GM23338 (cell line): ENCODE data around the gene CCDC9B. TPM values are rescaled to one million over a fixed set of nuclear protein-coding genes. Genes with fewer than 3 reads are reported as not detected.

ENCODE experiments used
- ATAC-seq: fragments of 200-7000 bp; cut with Tn5 transposase; 3 replicates; pipeline ENCODE4 v1.9.1; 2020
- DNase-seq: peaks from one replicate; pipeline ENCODE4 v3.0.0-alpha.2; 2015; ENCODE audit warnings: low spot score
- H2AFZ ChIP-seq: fragments of 200-600 bp; sonication (generic); 2 replicates; pipeline ENCODE4 v1.8.0; 2016; ENCODE audit warnings: antibody characterized with exemption, mild to moderate bottlenecking, moderate library complexity
- H3F3A ChIP-seq: fragments of 200-600 bp; sonication (generic); replicated peaks from 2 replicates; pipeline ENCODE4 v1.8.0; 2017; ENCODE audit warnings: antibody characterized with exemption, mixed run types, low read depth
- H3K27ac ChIP-seq: fragments of 200-600 bp; sonication (generic); 2 replicates; pipeline ENCODE4 v1.6.1; 2016; ENCODE audit warnings: low read depth
- H3K27me3 ChIP-seq: fragments of 200-600 bp; sonication (generic); 2 replicates; pipeline ENCODE4 v1.8.0; 2016; ENCODE audit warnings: mild to moderate bottlenecking, mixed run types, moderate library complexity; ENCODE audit not compliant: insufficient read depth
- H3K36me3 ChIP-seq: fragments of 200-600 bp; sonication (generic); 2 replicates; pipeline ENCODE4 v1.8.0; 2016; ENCODE audit warnings: mild to moderate bottlenecking; ENCODE audit not compliant: insufficient read depth
- H3K4me1 ChIP-seq: fragments of 200-600 bp; sonication (generic); 2 replicates; pipeline ENCODE4 v1.8.0; 2016; ENCODE audit warnings: mild to moderate bottlenecking, moderate library complexity; ENCODE audit not compliant: insufficient read depth
- H3K4me2 ChIP-seq: fragments of 200-600 bp; sonication (generic); 2 replicates; pipeline ENCODE4 v1.7.1; 2017; ENCODE audit warnings: mixed run types
- H3K4me3 ChIP-seq: fragments of 200-600 bp; sonication (generic); 2 replicates; pipeline ENCODE4 v1.6.1; 2016; ENCODE audit warnings: mixed run types
- H3K79me2 ChIP-seq: fragments of 200-600 bp; sonication (generic); replicated peaks from 2 replicates; pipeline ENCODE4 v1.8.0; 2017; ENCODE audit warnings: mild to moderate bottlenecking; ENCODE audit not compliant: insufficient read depth
- H3K9me2 ChIP-seq: fragments of 200-600 bp; sonication (generic); 2 replicates; pipeline ENCODE4 v1.8.0; 2017; ENCODE audit not compliant: insufficient read depth
- H4K20me1 ChIP-seq: fragments of 200-600 bp; sonication (generic); replicated peaks from 2 replicates; pipeline ENCODE4 v1.8.0; 2017; ENCODE audit warnings: mild to moderate bottlenecking; ENCODE audit not compliant: insufficient read depth
- H3K27ac Mint-ChIP-seq: 2 replicates; pipeline ENCODE4 v1.8.0; 2020; ENCODE audit warnings: inconsistent platforms, mild to moderate bottlenecking, moderate library complexity, mixed read lengths
- H3K27me3 Mint-ChIP-seq: 3 replicates; pipeline ENCODE4 v1.8.0; 2022; ENCODE audit warnings: low read depth, mild to moderate bottlenecking, moderate library complexity, mixed read lengths, inconsistent platforms; ENCODE audit not compliant: insufficient read depth, poor library complexity
- H3K36me3 Mint-ChIP-seq: 3 replicates; pipeline ENCODE4 v1.8.0; 2021; ENCODE audit warnings: low read depth, mild to moderate bottlenecking, inconsistent platforms, moderate library complexity, mixed read lengths
- H3K4me1 Mint-ChIP-seq: 3 replicates; pipeline ENCODE4 v1.8.0; 2020; ENCODE audit warnings: mild to moderate bottlenecking, inconsistent platforms, mixed read lengths
- H3K4me3 Mint-ChIP-seq: 3 replicates; pipeline ENCODE4 v1.8.0; 2021; ENCODE audit warnings: moderate library complexity, mild to moderate bottlenecking, inconsistent platforms, mixed read lengths
- H3K9me3 Mint-ChIP-seq: 3 replicates; pipeline ENCODE4 v1.8.0; 2020; ENCODE audit warnings: moderate library complexity, mild to moderate bottlenecking, inconsistent platforms, mixed read lengths
- EZH2 ChIP-seq: fragments of 200-600 bp; sonication (generic); IDR thresholded peaks from one replicate; pipeline ENCODE4 v1.8.0; 2017; ENCODE audit warnings: antibody characterized with exemption, mild to moderate bottlenecking, low read depth; ENCODE audit not compliant: unreplicated experiment
- EZH2phosphoT487 ChIP-seq: fragments of 200-600 bp; sonication (generic); IDR thresholded peaks from one replicate; pipeline ENCODE4 v1.8.1; 2018; ENCODE audit warnings: antibody characterized with exemption; ENCODE audit not compliant: unreplicated experiment
- JUNB ChIP-seq: IDR thresholded peaks from one replicate; pipeline ENCODE4 v1.6.1; 2016; ENCODE audit warnings: antibody characterized with exemption; ENCODE audit not compliant: unreplicated experiment
- NANOG ChIP-seq: IDR thresholded peaks from 2 replicates; pipeline ENCODE4 v1.6.1; 2016; ENCODE audit warnings: antibody characterized with exemption, borderline replicate concordance
- POLR2AphosphoS5 ChIP-seq: IDR thresholded peaks from 2 replicates; pipeline ENCODE4 v1.6.1; 2016; ENCODE audit warnings: antibody characterized with exemption, low read depth
- STAT1 ChIP-seq: IDR thresholded peaks from one replicate; pipeline ENCODE4 v1.6.1; 2016; ENCODE audit warnings: antibody characterized with exemption; ENCODE audit not compliant: unreplicated experiment
- ZNF114 ChIP-seq: fragments of 250-450 bp; sonication (Bioruptor Pico); IDR thresholded peaks from 2 replicates; pipeline ENCODE4 v1.5.0; 2020; ENCODE audit warnings: mild to moderate bottlenecking, moderate library complexity
- ZNF331 ChIP-seq: fragments of 250-450 bp; sonication (Bioruptor Pico); IDR thresholded peaks from 2 replicates; pipeline ENCODE4 v1.5.0; 2020; ENCODE audit warnings: low read depth, mild to moderate bottlenecking, moderate library complexity
- polyA plus RNA-seq: library from polyadenylated mRNA; unstranded; fragments of >200 nt; fragmentation: Nextera tagmentation; extraction: Ambion mirVana; gene quantifications from 2 replicates; pipeline ENCODE4 v1.2.1, GENCODE V29; 2016
- total RNA-seq: library from RNA; depleted of rRNA; stranded (reverse); fragments of >200 nt; shearing (Covaris generic); gene quantifications from 2 replicates; pipeline ENCODE4 v1.2.3, GENCODE V29; 2014
- TF ChIP-seq, protein P1 (sequence below): fragments of 250-450 bp; sonication (Bioruptor Pico); IDR thresholded peaks from 2 replicates; pipeline ENCODE4 v1.5.0; 2020; ENCODE audit warnings: mild to moderate bottlenecking, moderate library complexity
- TF ChIP-seq, protein P2 (sequence below): IDR thresholded peaks from 2 replicates; pipeline ENCODE4 v1.6.1; 2016; ENCODE audit warnings: antibody characterized with exemption
- TF ChIP-seq, protein P3 (sequence below), 2 experiments: fragments of 200-600 bp in 1 of 2; sonication (generic) in 1 of 2; conservative IDR thresholded peaks; 2 replicates each; pipeline versions ENCODE4 v1.5.1 to v1.6.1; 2016 to 2017; ENCODE audit warnings: antibody characterized with exemption in 2 of 2, low read depth in 2 of 2, mild to moderate bottlenecking in 2 of 2, moderate library complexity in 1 of 2

CCDC9B gene
- total and polyA plus RNA-seq, 2 experiments from 2014 or later, result 0.18 to 0.97 TPM

DNA sequence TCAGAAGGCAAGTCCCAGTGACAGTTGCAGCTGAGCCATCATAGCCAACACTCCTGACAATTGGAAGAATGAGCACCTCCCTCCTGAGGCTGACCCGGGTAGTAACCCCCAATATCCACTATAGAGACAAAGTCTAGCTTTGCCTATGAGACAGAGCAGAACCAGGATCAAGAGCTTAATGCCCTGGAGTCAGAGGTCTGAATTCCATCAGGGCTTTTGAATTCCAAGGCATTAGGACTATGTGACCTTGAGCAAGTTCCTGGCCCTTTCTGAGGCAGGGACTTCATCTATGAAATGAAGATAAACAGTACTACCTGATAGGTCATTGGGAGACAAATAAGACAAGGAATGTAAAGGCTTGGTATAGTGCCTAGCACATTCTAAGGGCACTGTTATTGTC, 20.3 kb downstream of the CCDC9B start (continued):
- TF ChIP-seq, protein P1, sequence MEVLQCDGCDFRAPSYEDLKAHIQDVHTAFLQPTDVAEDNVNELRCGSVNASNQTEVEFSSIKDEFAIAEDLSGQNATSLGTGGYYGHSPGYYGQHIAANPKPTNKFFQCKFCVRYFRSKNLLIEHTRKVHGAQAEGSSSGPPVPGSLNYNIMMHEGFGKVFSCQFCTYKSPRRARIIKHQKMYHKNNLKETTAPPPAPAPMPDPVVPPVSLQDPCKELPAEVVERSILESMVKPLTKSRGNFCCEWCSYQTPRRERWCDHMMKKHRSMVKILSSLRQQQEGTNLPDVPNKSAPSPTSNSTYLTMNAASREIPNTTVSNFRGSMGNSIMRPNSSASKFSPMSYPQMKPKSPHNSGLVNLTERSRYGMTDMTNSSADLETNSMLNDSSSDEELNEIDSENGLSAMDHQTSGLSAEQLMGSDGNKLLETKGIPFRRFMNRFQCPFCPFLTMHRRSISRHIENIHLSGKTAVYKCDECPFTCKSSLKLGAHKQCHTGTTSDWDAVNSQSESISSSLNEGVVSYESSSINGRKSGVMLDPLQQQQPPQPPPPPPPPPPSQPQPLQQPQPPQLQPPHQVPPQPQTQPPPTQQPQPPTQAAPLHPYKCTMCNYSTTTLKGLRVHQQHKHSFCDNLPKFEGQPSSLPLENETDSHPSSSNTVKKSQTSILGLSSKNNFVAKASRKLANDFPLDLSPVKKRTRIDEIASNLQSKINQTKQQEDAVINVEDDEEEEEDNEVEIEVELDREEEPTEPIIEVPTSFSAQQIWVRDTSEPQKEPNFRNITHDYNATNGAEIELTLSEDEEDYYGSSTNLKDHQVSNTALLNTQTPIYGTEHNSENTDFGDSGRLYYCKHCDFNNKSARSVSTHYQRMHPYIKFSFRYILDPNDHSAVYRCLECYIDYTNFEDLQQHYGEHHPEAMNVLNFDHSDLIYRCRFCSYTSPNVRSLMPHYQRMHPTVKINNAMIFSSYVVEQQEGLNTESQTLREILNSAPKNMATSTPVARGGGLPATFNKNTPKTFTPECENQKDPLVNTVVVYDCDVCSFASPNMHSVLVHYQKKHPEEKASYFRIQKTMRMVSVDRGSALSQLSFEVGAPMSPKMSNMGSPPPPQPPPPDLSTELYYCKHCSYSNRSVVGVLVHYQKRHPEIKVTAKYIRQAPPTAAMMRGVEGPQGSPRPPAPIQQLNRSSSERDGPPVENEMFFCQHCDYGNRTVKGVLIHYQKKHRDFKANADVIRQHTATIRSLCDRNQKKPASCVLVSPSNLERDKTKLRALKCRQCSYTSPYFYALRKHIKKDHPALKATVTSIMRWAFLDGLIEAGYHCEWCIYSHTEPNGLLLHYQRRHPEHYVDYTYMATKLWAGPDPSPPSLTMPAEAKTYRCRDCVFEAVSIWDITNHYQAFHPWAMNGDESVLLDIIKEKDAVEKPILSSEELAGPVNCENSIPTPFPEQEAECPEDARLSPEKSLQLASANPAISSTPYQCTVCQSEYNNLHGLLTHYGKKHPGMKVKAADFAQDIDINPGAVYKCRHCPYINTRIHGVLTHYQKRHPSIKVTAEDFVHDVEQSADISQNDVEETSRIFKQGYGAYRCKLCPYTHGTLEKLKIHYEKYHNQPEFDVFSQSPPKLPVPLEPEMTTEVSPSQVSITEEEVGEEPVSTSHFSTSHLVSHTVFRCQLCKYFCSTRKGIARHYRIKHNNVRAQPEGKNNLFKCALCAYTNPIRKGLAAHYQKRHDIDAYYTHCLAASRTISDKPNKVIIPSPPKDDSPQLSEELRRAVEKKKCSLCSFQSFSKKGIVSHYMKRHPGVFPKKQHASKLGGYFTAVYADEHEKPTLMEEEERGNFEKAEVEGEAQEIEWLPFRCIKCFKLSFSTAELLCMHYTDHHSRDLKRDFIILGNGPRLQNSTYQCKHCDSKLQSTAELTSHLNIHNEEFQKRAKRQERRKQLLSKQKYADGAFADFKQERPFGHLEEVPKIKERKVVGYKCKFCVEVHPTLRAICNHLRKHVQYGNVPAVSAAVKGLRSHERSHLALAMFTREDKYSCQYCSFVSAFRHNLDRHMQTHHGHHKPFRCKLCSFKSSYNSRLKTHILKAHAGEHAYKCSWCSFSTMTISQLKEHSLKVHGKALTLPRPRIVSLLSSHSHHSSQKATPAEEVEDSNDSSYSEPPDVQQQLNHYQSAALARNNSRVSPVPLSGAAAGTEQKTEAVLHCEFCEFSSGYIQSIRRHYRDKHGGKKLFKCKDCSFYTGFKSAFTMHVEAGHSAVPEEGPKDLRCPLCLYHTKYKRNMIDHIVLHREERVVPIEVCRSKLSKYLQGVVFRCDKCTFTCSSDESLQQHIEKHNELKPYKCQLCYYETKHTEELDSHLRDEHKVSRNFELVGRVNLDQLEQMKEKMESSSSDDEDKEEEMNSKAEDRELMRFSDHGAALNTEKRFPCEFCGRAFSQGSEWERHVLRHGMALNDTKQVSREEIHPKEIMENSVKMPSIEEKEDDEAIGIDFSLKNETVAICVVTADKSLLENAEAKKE (CRISPR knock-in tag), result no peak
- TF ChIP-seq ZNF114, result no peak
- no peak for TF ChIP-seq STAT1
- TF ChIP-seq, protein P2, sequence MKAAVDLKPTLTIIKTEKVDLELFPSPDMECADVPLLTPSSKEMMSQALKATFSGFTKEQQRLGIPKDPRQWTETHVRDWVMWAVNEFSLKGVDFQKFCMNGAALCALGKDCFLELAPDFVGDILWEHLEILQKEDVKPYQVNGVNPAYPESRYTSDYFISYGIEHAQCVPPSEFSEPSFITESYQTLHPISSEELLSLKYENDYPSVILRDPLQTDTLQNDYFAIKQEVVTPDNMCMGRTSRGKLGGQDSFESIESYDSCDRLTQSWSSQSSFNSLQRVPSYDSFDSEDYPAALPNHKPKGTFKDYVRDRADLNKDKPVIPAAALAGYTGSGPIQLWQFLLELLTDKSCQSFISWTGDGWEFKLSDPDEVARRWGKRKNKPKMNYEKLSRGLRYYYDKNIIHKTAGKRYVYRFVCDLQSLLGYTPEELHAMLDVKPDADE, result no peak

DNA sequence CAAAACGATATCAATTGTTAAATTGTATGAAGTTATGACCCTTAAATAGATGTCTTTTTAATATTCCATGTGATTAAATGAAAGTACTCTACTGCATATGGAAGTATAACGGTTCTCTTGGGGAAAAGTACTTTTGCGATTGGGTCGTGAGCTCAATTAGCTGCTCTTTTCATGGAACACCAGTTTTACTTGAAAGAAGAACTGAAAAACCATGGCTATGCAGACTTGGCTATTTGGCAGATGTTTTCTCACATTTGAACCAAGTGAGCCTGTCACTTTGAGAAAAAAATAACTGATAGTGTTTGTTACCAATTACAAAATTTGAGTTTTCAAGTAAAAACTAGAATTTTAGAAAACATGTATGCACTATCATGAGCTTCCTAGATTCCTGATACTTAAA, 23.2 kb downstream of the CCDC9B start:
- Mint-ChIP-seq H3K27me3 (peaks cover 19% of the 10 kb centered on the region), H3K4me1 (peaks cover 19% of the 10 kb centered on the region), H3K4me3 (no peak overlapping the region), H3K36me3 (no peaks in the 10 kb centered on the region), H3K9me3 (no peaks in the 10 kb centered on the region; the same call in 2 of the 3 replicates), H3K27ac (no peak overlapping the region)
- no peak overlapping the region for H2AFZ ChIP-seq
- no peaks in the 10 kb centered on the region for H4K20me1 ChIP-seq
- H3K27me3 ChIP-seq, result peaks cover 15% of the 10 kb centered on the region
- H3K4me3 ChIP-seq, result no peak overlapping the region
- H3K9me2 ChIP-seq, result 0 out of 2 replicates have a peak, but pooled peaks cover 8% of the 10 kb centered on the region
- no peak for ATAC-seq
- peaks cover 13% of the 10 kb centered on the region for H3K4me1 ChIP-seq
- H3K4me2 ChIP-seq, result no peak overlapping the region
- no peak for DNase-seq
- no peaks in the 10 kb centered on the region for H3K36me3 ChIP-seq
- no peaks in the 10 kb centered on the region for H3K79me2 ChIP-seq
- H3K27ac ChIP-seq, result no peak overlapping the region
- 0 out of 2 replicates have a peak, but pooled peaks cover 3% of the 10 kb centered on the region for H3F3A ChIP-seq
- no peak for TF ChIP-seq STAT1
- TF ChIP-seq, protein P2, result no peak
- TF ChIP-seq NANOG, result no peak
- TF ChIP-seq ZNF331 (CRISPR knock-in tag), result no peak
- TF ChIP-seq ZNF114, result no peak
- TF ChIP-seq, protein P3, sequence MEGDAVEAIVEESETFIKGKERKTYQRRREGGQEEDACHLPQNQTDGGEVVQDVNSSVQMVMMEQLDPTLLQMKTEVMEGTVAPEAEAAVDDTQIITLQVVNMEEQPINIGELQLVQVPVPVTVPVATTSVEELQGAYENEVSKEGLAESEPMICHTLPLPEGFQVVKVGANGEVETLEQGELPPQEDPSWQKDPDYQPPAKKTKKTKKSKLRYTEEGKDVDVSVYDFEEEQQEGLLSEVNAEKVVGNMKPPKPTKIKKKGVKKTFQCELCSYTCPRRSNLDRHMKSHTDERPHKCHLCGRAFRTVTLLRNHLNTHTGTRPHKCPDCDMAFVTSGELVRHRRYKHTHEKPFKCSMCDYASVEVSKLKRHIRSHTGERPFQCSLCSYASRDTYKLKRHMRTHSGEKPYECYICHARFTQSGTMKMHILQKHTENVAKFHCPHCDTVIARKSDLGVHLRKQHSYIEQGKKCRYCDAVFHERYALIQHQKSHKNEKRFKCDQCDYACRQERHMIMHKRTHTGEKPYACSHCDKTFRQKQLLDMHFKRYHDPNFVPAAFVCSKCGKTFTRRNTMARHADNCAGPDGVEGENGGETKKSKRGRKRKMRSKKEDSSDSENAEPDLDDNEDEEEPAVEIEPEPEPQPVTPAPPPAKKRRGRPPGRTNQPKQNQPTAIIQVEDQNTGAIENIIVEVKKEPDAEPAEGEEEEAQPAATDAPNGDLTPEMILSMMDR (conservative IDR thresholded peaks at IDR 0.05; ENCODE audit: low read depth in 2 of 2), result no peak
- no peak for TF ChIP-seq EZH2phosphoT487
- TF ChIP-seq EZH2, result no peak
- no peak for TF ChIP-seq JUNB
- TF ChIP-seq POLR2AphosphoS5, result no peak
